ENCODE measurements around the gene GRK5.

DNA sequence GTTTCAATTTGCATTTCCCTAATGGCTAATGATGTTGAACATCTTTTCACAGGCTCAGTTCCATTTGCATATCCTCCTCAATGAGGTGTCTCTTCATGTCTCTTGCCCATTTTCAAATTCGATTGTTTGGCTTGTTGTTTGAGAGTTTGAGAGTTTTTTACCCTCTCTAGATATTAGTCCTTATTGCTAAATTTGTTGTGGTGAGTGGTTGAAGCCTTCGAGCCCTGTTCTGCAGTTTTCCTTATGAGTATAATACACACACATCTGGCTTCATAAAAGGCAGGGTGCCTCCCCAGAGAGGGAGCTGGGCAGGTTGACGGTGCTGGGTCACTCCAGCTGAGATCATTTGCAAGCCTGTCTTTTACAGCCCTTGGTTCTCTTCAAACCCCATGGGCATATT lies 270.1 kb downstream of the GRK5 start:
- TF ChIP-seq, protein P1, sequence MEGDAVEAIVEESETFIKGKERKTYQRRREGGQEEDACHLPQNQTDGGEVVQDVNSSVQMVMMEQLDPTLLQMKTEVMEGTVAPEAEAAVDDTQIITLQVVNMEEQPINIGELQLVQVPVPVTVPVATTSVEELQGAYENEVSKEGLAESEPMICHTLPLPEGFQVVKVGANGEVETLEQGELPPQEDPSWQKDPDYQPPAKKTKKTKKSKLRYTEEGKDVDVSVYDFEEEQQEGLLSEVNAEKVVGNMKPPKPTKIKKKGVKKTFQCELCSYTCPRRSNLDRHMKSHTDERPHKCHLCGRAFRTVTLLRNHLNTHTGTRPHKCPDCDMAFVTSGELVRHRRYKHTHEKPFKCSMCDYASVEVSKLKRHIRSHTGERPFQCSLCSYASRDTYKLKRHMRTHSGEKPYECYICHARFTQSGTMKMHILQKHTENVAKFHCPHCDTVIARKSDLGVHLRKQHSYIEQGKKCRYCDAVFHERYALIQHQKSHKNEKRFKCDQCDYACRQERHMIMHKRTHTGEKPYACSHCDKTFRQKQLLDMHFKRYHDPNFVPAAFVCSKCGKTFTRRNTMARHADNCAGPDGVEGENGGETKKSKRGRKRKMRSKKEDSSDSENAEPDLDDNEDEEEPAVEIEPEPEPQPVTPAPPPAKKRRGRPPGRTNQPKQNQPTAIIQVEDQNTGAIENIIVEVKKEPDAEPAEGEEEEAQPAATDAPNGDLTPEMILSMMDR (IDR thresholded peaks at IDR 0.05) = no peak
- TF ChIP-seq POLR2A (IDR thresholded peaks at IDR 0.05) = no peak

All from lower leg skin (tissue), 3 donors.